Mesenchymal stem cell (in vitro differentiated cells and primary cell): Measurements from ENCODE around the gene RNF123. TPM values are rescaled to one million over a fixed set of nuclear protein-coding genes. Genes with fewer than 3 reads are reported as not detected.
A peak's percentile ranks its signal among the peaks of the same experiment; 100 is the strongest.

Experiments used
- DNase-seq: peaks from one replicate; pipeline ENCODE4 v3.0.0-alpha.2; 2013
- H2AFZ ChIP-seq: one replicate; pipeline ENCODE4 v1.6.1; 2013; ENCODE audit warnings: low read depth, mild to moderate bottlenecking, control low read depth, inconsistent platforms, low read length, moderate library complexity
- H2AK5ac ChIP-seq: 2 replicates; pipeline ENCODE4 v1.6.1; 2013; ENCODE audit warnings: low read length, moderate library complexity, mild to moderate bottlenecking, inconsistent platforms; ENCODE audit not compliant: severe bottlenecking
- H2BK120ac ChIP-seq: one replicate; pipeline ENCODE4 v1.6.1; 2013; ENCODE audit warnings: low read depth, mild to moderate bottlenecking, inconsistent platforms, low read length, moderate library complexity
- H2BK12ac ChIP-seq, 2 experiments: one replicate each; pipeline ENCODE4 v1.6.1; 2013; ENCODE audit warnings: inconsistent platforms in 2 of 2, low read length in 2 of 2, mild to moderate bottlenecking in 2 of 2, moderate library complexity in 2 of 2, control low read depth in 1 of 2
- H2BK15ac ChIP-seq: one replicate; pipeline ENCODE4 v1.6.1; 2013; ENCODE audit warnings: mild to moderate bottlenecking, low read depth, inconsistent platforms; ENCODE audit not compliant: poor library complexity, severe bottlenecking
- H2BK5ac ChIP-seq: 2 replicates; pipeline ENCODE4 v1.6.1; 2013; ENCODE audit warnings: low read depth, mild to moderate bottlenecking, low read length, control low read depth, inconsistent platforms; ENCODE audit not compliant: poor library complexity, severe bottlenecking
- H3K14ac ChIP-seq, 2 experiments: one replicate each; pipeline ENCODE4 v1.6.1; 2013; ENCODE audit warnings: inconsistent platforms in 2 of 2, low read length in 2 of 2, control low read depth in 1 of 2, mild to moderate bottlenecking in 1 of 2, moderate library complexity in 1 of 2
- H3K18ac ChIP-seq, 2 experiments: one replicate each; pipeline ENCODE4 v1.6.1; 2013; ENCODE audit warnings: inconsistent platforms in 2 of 2, low read length in 2 of 2, control low read depth in 1 of 2, low read depth in 1 of 2, mild to moderate bottlenecking in 1 of 2
- H3K23ac ChIP-seq, 2 experiments: one replicate each; pipeline ENCODE4 v1.6.1; 2013; ENCODE audit warnings: inconsistent platforms in 2 of 2, low read length in 2 of 2, mild to moderate bottlenecking in 2 of 2, moderate library complexity in 2 of 2, control low read depth in 1 of 2
- H3K27ac ChIP-seq: 2 replicates; pipeline ENCODE4 v1.5.1; 2013; ENCODE audit warnings: mild to moderate bottlenecking, moderate library complexity, low read length, control low read depth, inconsistent platforms; ENCODE audit not compliant: poor library complexity, severe bottlenecking
- H3K27me3 ChIP-seq, 2 experiments: 2 replicates each; pipeline versions ENCODE4 v1.6.1 to v1.7.0; 2013; ENCODE audit warnings: low read length in 2 of 2, mild to moderate bottlenecking in 2 of 2, moderate library complexity in 2 of 2, control low read depth in 1 of 2, inconsistent platforms in 1 of 2; ENCODE audit not compliant: control insufficient read depth in 1 of 2, insufficient read depth in 1 of 2
- H3K36me3 ChIP-seq, 2 experiments: 2 replicates each; pipeline versions ENCODE4 v1.6.1 to v1.7.0; 2013; ENCODE audit warnings: low read length in 2 of 2, control low read depth in 1 of 2, inconsistent platforms in 1 of 2, low read depth in 1 of 2, mild to moderate bottlenecking in 1 of 2; ENCODE audit not compliant: insufficient read depth in 2 of 2, control insufficient read depth in 1 of 2
- H3K4ac ChIP-seq, 2 experiments: one replicate each; pipeline ENCODE4 v1.6.1; 2013; ENCODE audit warnings: inconsistent platforms in 2 of 2, low read length in 2 of 2, mild to moderate bottlenecking in 2 of 2, moderate library complexity in 2 of 2, control low read depth in 1 of 2, low read depth in 1 of 2
- H3K4me1 ChIP-seq: 2 replicates; pipeline ENCODE4 v1.6.1; 2013; ENCODE audit warnings: low read depth, low read length, control low read depth; ENCODE audit not compliant: control insufficient read depth, insufficient read depth
- H3K4me2 ChIP-seq: 2 replicates; pipeline ENCODE4 v1.6.1; 2013; ENCODE audit warnings: low read length, mild to moderate bottlenecking, inconsistent platforms; ENCODE audit not compliant: poor library complexity, severe bottlenecking
- H3K4me3 ChIP-seq, 2 experiments: 2 replicates each; pipeline versions ENCODE4 v1.5.1 to v1.7.0; 2013; ENCODE audit warnings: low read length in 2 of 2, mild to moderate bottlenecking in 2 of 2, control low read depth in 1 of 2, low read depth in 1 of 2; ENCODE audit not compliant: insufficient read depth in 1 of 2
- H3K79me1 ChIP-seq: replicated peaks from 2 replicates; pipeline ENCODE4 v1.6.1; 2013; ENCODE audit warnings: mild to moderate bottlenecking, control low read depth, low read length, inconsistent platforms; ENCODE audit not compliant: poor library complexity, severe bottlenecking
- H3K9ac ChIP-seq: 2 replicates; pipeline ENCODE4 v1.7.0; 2013; ENCODE audit warnings: mild to moderate bottlenecking, low read length, moderate library complexity
- H3K9me3 ChIP-seq: 2 replicates; pipeline ENCODE4 v1.7.0; 2013; ENCODE audit warnings: mild to moderate bottlenecking, low read length; ENCODE audit not compliant: control insufficient read depth
- H4K8ac ChIP-seq: one replicate; pipeline ENCODE4 v1.6.1; 2013; ENCODE audit warnings: inconsistent platforms, mild to moderate bottlenecking, low read length, moderate library complexity
- H4K91ac ChIP-seq: one replicate; pipeline ENCODE4 v1.6.1; 2013; ENCODE audit warnings: mild to moderate bottlenecking, low read length, inconsistent platforms
- WGBS: methylation state at CpG from one replicate; pipeline ENCODE4 v1.1.7; 2013; ENCODE audit warnings: mixed read lengths; 5-methylcytosine and 5-hydroxymethylcytosine counted together
- small RNA-seq: library from polyadenylated mRNA; stranded (forward); fragments of <200 nt; extraction: miRNeasy Mini kit (QIAGEN cat#:217004); gene quantifications from one replicate; pipeline ENCODE3, GENCODE V24; 2013; ENCODE audit warnings: low read depth

RNF123 gene

GRCh38 chr3:49769286-49769915 lies 80.0 kb downstream of the RNF123 start:
- Histone ChIP-seq H3K9ac (no peak overlapping the region), H4K91ac (no peak overlapping the region), H4K8ac (no peak overlapping the region), H2BK12ac (no peak overlapping the region), H3K27ac (no peak overlapping the region), H2BK120ac (no peak overlapping the region), H3K4me2 (no peak overlapping the region), H3K4ac (no peak overlapping the region), H3K14ac (no peak overlapping the region), H3K36me3 (peaks cover 6 to 9% of the 10 kb centered on the region in 2 experiments), H2BK5ac (no peak overlapping the region), H3K9me3 (no peaks in the 10 kb centered on the region), H3K4me1 (peaks cover 5% of the 10 kb centered on the region), H2AK5ac (no peak overlapping the region), H3K79me1 (peaks cover 5% of the 10 kb centered on the region), H3K23ac (no peak overlapping the region), H2BK15ac (no peak overlapping the region), H3K18ac (no peak overlapping the region), H3K4me3 (no peak overlapping the region), H2AFZ (no peak overlapping the region), H3K27me3 (no peaks in the 10 kb centered on the region)
- peak; percentile 44 for DNase-seq
- WGBS: 100% methylated on average over 1 of the region's 3 CpGs

GRCh38 chr3:49769926-49770325 lies 80.6 kb downstream of the RNF123 start:
- H2AK5ac ChIP-seq: no peak overlapping the region
- H3K36me3 ChIP-seq: peaks cover 3 to 10% of the 10 kb centered on the region in 2 experiments
- H3K4me2 ChIP-seq: no peak overlapping the region
- no peak overlapping the region for H3K9ac ChIP-seq
- H3K18ac ChIP-seq: no peak overlapping the region
- H3K79me1 ChIP-seq: peaks cover 5% of the 10 kb centered on the region
- no peak overlapping the region for H4K91ac ChIP-seq
- no peak overlapping the region for H4K8ac ChIP-seq
- H2BK12ac ChIP-seq: no peak overlapping the region
- no peak overlapping the region for H3K27ac ChIP-seq
- no peak for DNase-seq
- H3K4me3 ChIP-seq: no peak overlapping the region
- peaks cover 5% of the 10 kb centered on the region for H3K4me1 ChIP-seq
- H2AFZ ChIP-seq: no peak overlapping the region
- H2BK120ac ChIP-seq: no peak overlapping the region
- H2BK5ac ChIP-seq: no peak overlapping the region
- H3K27me3 ChIP-seq: no peaks in the 10 kb centered on the region
- no peaks in the 10 kb centered on the region for H3K9me3 ChIP-seq
- H2BK15ac ChIP-seq: no peak overlapping the region
- no peak overlapping the region for H3K14ac ChIP-seq
- H3K23ac ChIP-seq: no peak overlapping the region
- H3K4ac ChIP-seq: no peak overlapping the region

Small RNA genes lying within 50 kb of the gene (small RNA-seq; reads per million reads assigned to genes)
- not detected for gene AMIGO3
- gene COX6CP14: not detected
